HUES48 (cell line): ENCODE data around the gene C4orf50.

ENCODE experiments used
- H3K27ac ChIP-seq: one replicate; pipeline ENCODE4 v1.7.0; 2013; ENCODE audit warnings: low read depth, low read length, inconsistent platforms
- H3K27me3 ChIP-seq: 2 replicates; pipeline ENCODE4 v1.6.1; 2013; ENCODE audit warnings: mild to moderate bottlenecking, low read length; ENCODE audit not compliant: control insufficient read depth, insufficient read depth
- H3K36me3 ChIP-seq: 2 replicates; pipeline ENCODE4 v1.6.1; 2013; ENCODE audit warnings: low read length; ENCODE audit not compliant: control insufficient read depth, insufficient read depth
- H3K4me1 ChIP-seq: 2 replicates; pipeline ENCODE4 v1.6.1; 2013; ENCODE audit warnings: mild to moderate bottlenecking, low read length; ENCODE audit not compliant: control insufficient read depth, insufficient read depth
- H3K4me3 ChIP-seq: 2 replicates; pipeline ENCODE4 v1.5.1; 2013; ENCODE audit warnings: mild to moderate bottlenecking, low read depth, low read length
- H3K9ac ChIP-seq: 2 replicates; pipeline ENCODE4 v1.6.1; 2013; ENCODE audit warnings: mild to moderate bottlenecking, low read depth, low read length, moderate library complexity
- H3K9me3 ChIP-seq: 2 replicates; pipeline ENCODE4 v1.6.1; 2013; ENCODE audit warnings: low read length; ENCODE audit not compliant: control insufficient read depth, insufficient read depth

The C4orf50 gene

GRCh38 chr4:5976921-5977320 lies 41.3 kb downstream of the C4orf50 start:
- no peaks in the 10 kb centered on the region for H3K9me3 ChIP-seq
- H3K4me3 ChIP-seq = no peak overlapping the region
- H3K9ac ChIP-seq = no peak overlapping the region
- H3K36me3 ChIP-seq = no peaks in the 10 kb centered on the region
- H3K27ac ChIP-seq = no peak overlapping the region
- H3K27me3 ChIP-seq = no peaks in the 10 kb centered on the region
- no peaks in the 10 kb centered on the region for H3K4me1 ChIP-seq

DNA sequence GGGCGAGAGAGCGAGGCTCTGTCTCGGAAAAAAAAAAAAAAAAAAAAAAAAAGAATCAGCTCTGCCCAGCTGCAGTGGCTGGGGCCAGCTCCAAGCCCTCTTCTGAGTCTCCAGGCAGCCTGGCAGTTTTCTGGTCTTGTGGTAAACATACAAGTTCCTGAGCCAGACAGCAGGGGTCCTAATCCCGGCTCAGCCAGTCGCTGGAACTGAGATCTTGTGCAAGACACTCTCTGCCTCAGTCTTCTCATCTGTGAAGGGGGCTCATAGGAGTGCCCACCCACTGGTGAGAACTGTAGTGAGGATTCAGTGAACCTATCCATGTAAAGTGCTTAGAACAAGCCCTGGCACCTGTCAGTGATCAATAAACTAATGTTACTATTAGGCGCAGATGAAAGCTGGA lies 41.8 kb downstream of the C4orf50 start:
- Histone ChIP-seq H3K27me3 (no peaks in the 10 kb centered on the region), H3K9ac (no peak overlapping the region), H3K27ac (no peak overlapping the region), H3K4me3 (no peak overlapping the region), H3K36me3 (no peaks in the 10 kb centered on the region), H3K9me3 (no peaks in the 10 kb centered on the region), H3K4me1 (no peaks in the 10 kb centered on the region)

GRCh38 chr4:5974321-5974720 lies 43.9 kb downstream of the C4orf50 start:
- no peak overlapping the region for H3K27ac ChIP-seq
- H3K4me3 ChIP-seq = no peak overlapping the region
- no peaks in the 10 kb centered on the region for H3K4me1 ChIP-seq
- H3K9me3 ChIP-seq = no peaks in the 10 kb centered on the region
- H3K9ac ChIP-seq = no peak overlapping the region
- H3K36me3 ChIP-seq = no peaks in the 10 kb centered on the region
- no peaks in the 10 kb centered on the region for H3K27me3 ChIP-seq

GRCh38 chr4:5973486-5974220 lies 44.6 kb downstream of the C4orf50 start:
- no peaks in the 10 kb centered on the region for H3K4me1 ChIP-seq

GRCh38 chr4:5973033-5973432 lies 45.2 kb downstream of the C4orf50 start:
- Histone ChIP-seq H3K4me3 (no peak overlapping the region), H3K9ac (no peak overlapping the region), H3K4me1 (no peaks in the 10 kb centered on the region), H3K27ac (no peak overlapping the region), H3K9me3 (no peaks in the 10 kb centered on the region), H3K27me3 (no peaks in the 10 kb centered on the region), H3K36me3 (no peaks in the 10 kb centered on the region)

More at GRCh38 chr4:5973486-5974220, 44.6 kb downstream of the C4orf50 start:
- Histone ChIP-seq H3K36me3 (no peaks in the 10 kb centered on the region), H3K9ac (no peak overlapping the region), H3K4me3 (no peak overlapping the region), H3K27me3 (no peaks in the 10 kb centered on the region), H3K9me3 (no peaks in the 10 kb centered on the region), H3K27ac (no peak overlapping the region)

DNA sequence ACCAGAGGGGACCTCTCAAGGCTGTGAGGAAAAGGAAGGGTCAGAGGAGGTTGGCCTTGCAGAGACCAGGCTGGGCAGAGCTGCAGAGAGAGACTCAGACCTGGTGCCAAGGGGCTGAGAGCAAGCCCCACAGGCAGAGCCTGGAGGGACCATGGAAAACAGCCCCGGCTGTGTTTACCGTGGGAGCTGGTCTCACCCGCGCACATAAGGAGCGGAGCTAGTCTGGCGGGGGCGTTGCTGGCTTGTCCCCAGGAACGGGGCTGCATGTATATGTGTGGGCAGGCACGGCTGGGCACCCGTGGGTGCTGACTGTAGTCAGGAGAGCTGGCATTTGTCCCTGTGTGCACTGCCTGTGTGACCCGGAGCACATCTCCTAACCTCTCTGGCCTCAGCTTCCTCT lies 45.7 kb downstream of the C4orf50 start:
- H3K4me1 ChIP-seq = no peaks in the 10 kb centered on the region
- no peaks in the 10 kb centered on the region for H3K27me3 ChIP-seq
- no peak overlapping the region for H3K9ac ChIP-seq
- H3K4me3 ChIP-seq = no peak overlapping the region
- H3K9me3 ChIP-seq = no peaks in the 10 kb centered on the region
- no peaks in the 10 kb centered on the region for H3K36me3 ChIP-seq
- no peak overlapping the region for H3K27ac ChIP-seq

DNA sequence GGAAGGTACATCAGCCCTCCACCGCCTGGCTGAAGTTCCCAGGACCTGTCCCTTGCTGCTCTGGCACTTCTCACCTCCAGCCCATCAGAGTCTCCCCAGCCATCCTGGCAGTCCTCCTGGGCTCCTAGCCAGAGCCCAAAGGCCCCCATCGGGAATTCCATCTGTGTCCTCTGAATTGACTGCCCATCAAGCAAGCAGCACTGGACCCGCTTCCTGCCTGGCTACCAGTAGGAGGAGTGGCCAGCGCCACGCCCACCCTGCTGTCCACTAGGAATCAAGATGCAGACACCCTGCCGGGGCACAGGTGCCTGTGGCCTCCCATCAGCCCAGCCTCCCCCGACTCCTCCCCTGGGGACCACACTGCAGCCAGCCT lies 47.2 kb downstream of the C4orf50 start:
- no peaks in the 10 kb centered on the region for H3K27me3 ChIP-seq
- H3K9me3 ChIP-seq = no peaks in the 10 kb centered on the region
- H3K9ac ChIP-seq = no peak overlapping the region
- H3K4me3 ChIP-seq = no peak overlapping the region
- no peaks in the 10 kb centered on the region for H3K36me3 ChIP-seq
- H3K4me1 ChIP-seq = no peaks in the 10 kb centered on the region
- H3K27ac ChIP-seq = no peak overlapping the region

DNA sequence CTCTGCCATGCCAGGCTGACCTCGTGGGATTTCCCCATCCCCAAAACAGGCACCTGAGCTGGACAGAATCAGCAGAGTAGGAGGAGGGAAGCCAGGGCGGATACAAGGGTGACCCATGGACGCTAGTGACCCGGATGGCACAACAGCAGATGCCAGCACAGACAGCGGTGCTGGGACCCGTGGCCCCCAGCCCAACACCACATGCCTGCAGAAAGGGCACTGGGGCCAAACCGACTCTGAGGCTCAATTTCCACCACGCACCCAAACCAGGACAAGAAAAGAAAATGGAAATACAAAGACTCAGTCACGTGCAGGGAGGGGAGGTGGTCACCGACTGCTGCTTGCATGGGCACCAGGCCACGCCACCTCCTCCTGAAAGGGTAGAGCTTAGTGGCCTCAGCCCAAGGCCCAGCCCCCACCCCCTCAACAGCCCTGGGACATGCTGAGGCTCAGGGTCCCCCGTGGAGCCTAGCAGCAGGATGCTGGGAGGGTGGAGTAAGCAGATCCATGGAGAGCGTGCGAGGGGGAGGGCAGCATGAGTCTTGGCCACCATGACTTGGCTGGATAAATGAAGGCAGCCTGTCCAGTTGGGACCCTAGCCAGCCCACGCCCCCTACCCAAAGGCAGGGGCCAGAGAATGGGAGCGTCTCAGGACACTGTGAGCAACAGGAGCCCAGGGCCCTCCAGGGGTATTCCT lies 47.7 kb downstream of the C4orf50 start:
- H3K27ac ChIP-seq = no peak overlapping the region
- H3K36me3 ChIP-seq = no peaks in the 10 kb centered on the region
- H3K27me3 ChIP-seq = no peaks in the 10 kb centered on the region
- H3K9me3 ChIP-seq = no peaks in the 10 kb centered on the region
- no peak overlapping the region for H3K4me3 ChIP-seq
- no peak overlapping the region for H3K9ac ChIP-seq
- H3K4me1 ChIP-seq = no peaks in the 10 kb centered on the region

DNA sequence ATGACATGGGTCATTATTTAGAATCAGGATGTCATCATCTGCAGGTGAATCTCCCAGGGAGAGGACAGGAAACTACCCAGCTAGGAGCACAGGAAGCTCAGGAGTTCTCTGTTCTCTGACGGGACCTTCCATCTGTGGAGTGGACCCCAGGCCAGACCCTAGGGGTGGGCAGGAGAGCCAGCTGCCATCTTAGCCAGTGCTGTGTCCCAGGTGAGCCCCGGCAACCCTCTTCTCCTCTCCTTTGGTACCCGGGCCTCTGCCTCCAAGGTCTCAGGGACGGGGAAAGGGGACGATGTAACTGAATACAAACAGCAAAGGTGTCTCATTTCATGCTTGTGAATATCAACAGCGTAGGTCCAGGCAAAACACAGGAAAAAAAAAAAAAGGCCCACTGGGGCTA lies 48.5 kb downstream of the C4orf50 start:
- Histone ChIP-seq H3K4me1 (no peaks in the 10 kb centered on the region), H3K4me3 (no peak overlapping the region), H3K9ac (no peak overlapping the region), H3K9me3 (no peaks in the 10 kb centered on the region), H3K27ac (no peak overlapping the region), H3K27me3 (no peaks in the 10 kb centered on the region), H3K36me3 (no peaks in the 10 kb centered on the region)

- no peak overlapping the region for H3K4me3 ChIP-seq
- H3K36me3 ChIP-seq = no peaks in the 10 kb centered on the region
- H3K9me3 ChIP-seq = no peaks in the 10 kb centered on the region
- no peaks in the 10 kb centered on the region for H3K4me1 ChIP-seq
- no peak overlapping the region for H3K27ac ChIP-seq
- no peak overlapping the region for H3K9ac ChIP-seq
- H3K27me3 ChIP-seq = no peaks in the 10 kb centered on the region
These were observed 48.9 kb downstream of the C4orf50 start for GRCh38 chr4:5969336-5969735.

GRCh38 chr4:5968246-5968645 lies 50.0 kb downstream of the C4orf50 start:
- Histone ChIP-seq H3K9me3 (no peaks in the 10 kb centered on the region), H3K36me3 (no peaks in the 10 kb centered on the region), H3K9ac (no peak overlapping the region), H3K4me3 (no peak overlapping the region), H3K27me3 (no peaks in the 10 kb centered on the region), H3K27ac (no peak overlapping the region), H3K4me1 (no peaks in the 10 kb centered on the region)
